GM12892 (cell line): ENCODE results near the gene HMGN1.

Source experiments
- DNase-seq: peaks from one replicate; pipeline ENCODE4 v3.0.0; 2011; ENCODE audit not compliant: insufficient read length
- FAIRE-seq: peaks from 2 replicates; lab custom pipeline; 2011; peaks lifted over from hg19 to GRCh38; lab: Jason Lieb, UNC
- POLR2A ChIP-seq: IDR thresholded peaks from 2 replicates; pipeline ENCODE4 v1.6.1; 2011; ENCODE audit warnings: low read depth, low read length, control low read depth
- POLR2AphosphoS5 ChIP-seq: IDR thresholded peaks from 2 replicates; pipeline ENCODE4 v1.6.1; 2011; ENCODE audit warnings: low read depth, low read length, control low read depth
- TAF1 ChIP-seq: IDR thresholded peaks from 2 replicates; pipeline ENCODE4 v1.6.1; 2011; ENCODE audit warnings: low read depth, mild to moderate bottlenecking, control low read depth, low read length, borderline replicate concordance

The HMGN1 gene

GRCh38 chr21:39319814-39320332 lies 29.0 kb downstream of the HMGN1 start:
- DNase-seq (no peak), FAIRE-seq (no peak)
- TF ChIP-seq POLR2A (no peak), POLR2AphosphoS5 (no peak), TAF1 (no peak)

- no peak for FAIRE-seq
- TF ChIP-seq TAF1: no peak
- DNase-seq: no peak
Observed at GRCh38 chr21:39319251-39319756, 29.6 kb downstream of the HMGN1 start.

GRCh38 chr21:39318091-39318959 lies 30.6 kb downstream of the HMGN1 start:
- FAIRE-seq (no peak), DNase-seq (no peak)
- TF ChIP-seq POLR2A: no peak
- TF ChIP-seq TAF1: no peak
- TF ChIP-seq POLR2AphosphoS5: no peak

GRCh38 chr21:39317134-39318090 lies 31.5 kb downstream of the HMGN1 start:
- TF ChIP-seq POLR2AphosphoS5 (no peak), POLR2A (no peak), TAF1 (no peak)
- DNase-seq (no peak), FAIRE-seq (no peak)

- no peak for TF ChIP-seq TAF1
- TF ChIP-seq POLR2A: no peak
- no peak for TF ChIP-seq POLR2AphosphoS5
- FAIRE-seq (no peak), DNase-seq (no peak)
Observed at GRCh38 chr21:39316729-39317128, 32.2 kb downstream of the HMGN1 start.

GRCh38 chr21:39315603-39316445 lies 33.1 kb downstream of the HMGN1 start:
- DNase-seq: no peak
- no peak for FAIRE-seq
- TF ChIP-seq POLR2AphosphoS5: no peak
- TF ChIP-seq TAF1: no peak
- TF ChIP-seq POLR2A: no peak

GRCh38 chr21:39314143-39315027 lies 34.5 kb downstream of the HMGN1 start:
- FAIRE-seq (peak; percentile 61), DNase-seq (no peak)
- peak; percentile 41; the same call in 1 of the 2 replicates for TF ChIP-seq POLR2A
- TF ChIP-seq POLR2AphosphoS5: no peak; the same call in 1 of the 2 replicates
- no peak for TF ChIP-seq TAF1

- peak; percentile 96 for TF ChIP-seq TAF1
- peak; percentile 93 for TF ChIP-seq POLR2A
- TF ChIP-seq POLR2AphosphoS5: peak; percentile 70
- peak; percentile 69 for DNase-seq
- peak; percentile 17 for FAIRE-seq
Observed at GRCh38 chr21:39313571-39314142, 35.2 kb downstream of the HMGN1 start, which contains the start of gene BRWD1. BRWD1 (minus strand) TSS chr21:39313632; CDS start chr21:39313491, 141 bp downstream.

GRCh38 chr21:39313042-39313570 lies 35.8 kb downstream of the HMGN1 start:
- TF ChIP-seq POLR2AphosphoS5 (no peak), POLR2A (peak; percentile 62; the same call in 1 of the 2 replicates)
- DNase-seq (peak; percentile 45), FAIRE-seq (no peak)
